Endometrium (tissue), 2 donors: Measurements from ENCODE around the gene NEDD4.
"Not testable (repeated sequence)": the region's sequence is repeated elsewhere in the genome, so short reads cannot be mapped to it uniquely, and the experiment has no call there.

ENCODE experiments used
- FAIRE-seq: peaks from 2 replicates; lab custom pipeline; 2012; peaks lifted over from hg19 to GRCh38; lab: Jason Lieb, UNC
- donor health status: control.
- donor health status: control.

NEDD4 gene

DNA sequence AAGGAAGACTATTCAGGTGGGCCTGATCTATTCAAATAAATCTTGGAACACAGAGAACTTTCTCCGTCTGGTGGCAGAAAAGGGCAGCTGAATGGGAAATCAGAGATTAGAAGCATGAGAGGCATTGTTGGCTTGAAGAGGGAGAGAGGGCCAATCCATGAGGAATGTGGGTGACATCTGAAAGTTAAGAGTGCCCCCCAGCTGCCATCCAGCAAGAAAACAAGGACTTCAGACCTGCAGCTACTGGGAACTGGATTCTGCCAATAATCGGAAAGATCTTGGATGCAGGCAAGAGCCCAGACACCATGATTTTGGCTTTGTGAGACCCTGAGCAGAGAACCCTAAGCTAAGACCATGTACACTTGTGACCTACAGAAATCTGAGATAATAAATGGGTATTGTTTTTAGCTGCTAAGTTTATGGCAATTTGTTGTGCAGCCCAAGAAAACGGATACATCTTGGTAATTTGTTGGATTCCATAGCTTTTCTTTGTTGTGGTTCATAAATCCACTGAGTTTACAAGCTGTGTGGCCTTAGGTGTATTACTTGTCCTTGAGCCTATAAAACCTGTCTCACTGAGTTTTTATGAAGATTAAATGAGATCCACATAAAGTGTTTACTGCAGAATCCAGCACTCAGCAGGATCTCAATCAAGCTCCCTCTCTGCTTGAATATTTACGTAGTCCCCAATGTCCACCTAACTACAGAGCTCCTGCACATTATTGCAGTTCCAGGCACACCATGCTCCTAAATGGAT is 168.4 kb downstream of the NEDD4 start:
- FAIRE-seq = no peak

GRCh38 chr15:55823699-55824340 is 169.6 kb downstream of the NEDD4 start:
- no peak for FAIRE-seq

- FAIRE-seq = peak; percentile 48
Measured at GRCh38 chr15:55823191-55823670, 170.2 kb downstream of the NEDD4 start.

- FAIRE-seq = not testable (repeated sequence)
Measured at GRCh38 chr15:55821740-55822139, 171.7 kb downstream of the NEDD4 start.

DNA sequence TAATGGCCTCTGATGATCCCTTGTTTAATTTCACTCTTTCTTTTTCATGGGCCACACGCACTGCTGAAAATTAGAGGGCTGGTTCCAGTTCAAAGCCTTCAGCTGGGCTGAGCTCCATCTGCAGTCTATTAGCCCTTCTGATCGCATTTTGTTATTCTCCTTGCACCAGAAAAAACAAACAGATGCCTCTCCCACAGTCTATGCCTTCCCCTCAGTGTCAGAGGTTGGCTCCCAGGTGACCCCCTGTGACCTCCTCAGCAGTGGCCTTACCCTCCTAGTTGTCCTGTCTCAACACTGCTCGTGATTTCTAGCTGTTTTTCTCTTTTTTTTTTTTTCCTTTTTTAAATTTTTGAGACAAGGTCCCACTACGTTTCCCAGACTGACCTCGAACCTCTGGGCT is 173.4 kb downstream of the NEDD4 start:
- FAIRE-seq = peak; percentile 37

DNA sequence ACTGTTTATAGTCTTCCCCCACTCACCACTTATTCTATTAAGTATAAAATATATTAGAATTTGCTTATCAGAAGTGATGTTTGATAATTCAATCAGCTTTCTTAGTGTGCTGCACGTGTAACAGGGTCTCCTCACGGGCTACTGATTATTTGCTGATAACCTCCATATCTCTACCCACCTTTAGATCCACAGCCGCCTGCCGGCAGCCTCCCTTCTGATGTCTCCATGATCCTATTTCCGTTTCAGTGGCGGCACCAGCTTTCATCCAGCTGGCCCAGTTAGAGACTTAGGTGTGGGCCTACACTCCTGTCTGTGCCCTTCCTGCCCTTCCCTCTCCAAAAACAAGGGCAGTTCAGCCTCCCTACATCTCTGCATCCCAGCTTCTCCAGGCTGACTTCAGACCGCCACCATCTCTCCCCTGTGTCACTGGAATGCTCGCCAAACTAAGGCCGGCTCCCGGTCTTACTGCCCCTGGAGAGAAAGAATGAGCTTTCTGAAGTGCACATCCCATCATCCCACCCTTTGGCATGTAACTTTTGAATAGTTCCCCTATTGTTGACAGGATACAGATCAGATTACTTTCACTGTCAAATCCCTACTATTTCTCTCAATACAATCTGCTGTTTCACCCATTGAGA is 173.9 kb downstream of the NEDD4 start:
- no peak for FAIRE-seq

DNA sequence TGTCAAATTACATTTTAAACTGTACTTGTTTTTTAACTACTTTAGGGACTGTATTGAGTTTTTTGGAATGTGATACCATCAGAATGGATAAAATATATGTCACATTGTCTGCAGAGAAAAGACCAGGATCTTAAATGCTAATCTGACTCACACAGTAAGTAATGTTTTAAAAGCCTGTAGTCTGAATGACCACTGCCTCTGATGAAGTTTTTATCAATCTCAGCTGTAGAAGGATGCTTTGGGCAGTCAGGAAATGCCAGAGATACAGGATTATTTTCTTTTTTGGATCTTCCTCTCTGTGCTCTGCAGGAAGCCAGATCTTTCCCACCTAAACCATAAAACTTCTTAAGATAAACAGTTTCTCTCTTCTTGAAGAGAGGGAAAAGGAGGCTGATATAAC is 177.4 kb downstream of the NEDD4 start:
- FAIRE-seq = no peak

DNA sequence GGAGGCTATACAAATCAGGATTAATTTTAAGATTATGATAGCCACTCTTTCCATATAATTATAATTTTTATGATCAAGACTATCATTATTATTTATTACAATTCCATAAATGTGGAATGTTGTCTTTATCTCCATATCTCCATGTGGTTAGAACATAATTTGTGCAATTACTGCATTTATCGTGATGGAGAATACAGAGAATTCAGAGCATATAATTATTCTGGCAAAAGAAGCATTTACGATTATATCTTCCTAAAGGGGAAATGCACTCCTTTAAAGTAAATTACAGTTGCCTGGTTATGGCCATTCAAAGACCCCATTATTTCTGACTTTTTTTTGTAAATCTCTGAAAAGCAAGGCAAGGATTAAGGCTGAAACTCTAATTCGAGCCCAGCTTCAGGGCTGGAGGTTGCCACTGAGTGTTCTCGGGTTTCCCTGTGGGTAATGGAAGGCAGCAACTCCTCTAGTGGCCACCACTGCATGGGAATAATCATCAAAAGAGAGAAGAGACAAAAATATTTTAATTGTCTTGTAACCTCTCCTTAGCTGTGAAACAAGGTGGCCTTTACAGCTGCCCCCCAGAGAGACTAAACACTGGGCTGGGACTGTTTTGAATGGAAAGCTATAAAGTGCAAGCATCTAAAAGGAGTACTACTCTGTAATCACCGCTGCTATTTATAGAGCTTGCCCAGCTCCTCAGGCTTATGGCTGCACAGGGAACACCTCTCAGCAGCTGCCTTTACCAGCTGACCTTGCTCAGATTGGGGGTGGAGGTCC is 190.6 kb downstream of the NEDD4 start:
- FAIRE-seq = no peak

GRCh38 chr15:55800216-55800615 is 193.2 kb downstream of the NEDD4 start:
- no peak for FAIRE-seq

DNA sequence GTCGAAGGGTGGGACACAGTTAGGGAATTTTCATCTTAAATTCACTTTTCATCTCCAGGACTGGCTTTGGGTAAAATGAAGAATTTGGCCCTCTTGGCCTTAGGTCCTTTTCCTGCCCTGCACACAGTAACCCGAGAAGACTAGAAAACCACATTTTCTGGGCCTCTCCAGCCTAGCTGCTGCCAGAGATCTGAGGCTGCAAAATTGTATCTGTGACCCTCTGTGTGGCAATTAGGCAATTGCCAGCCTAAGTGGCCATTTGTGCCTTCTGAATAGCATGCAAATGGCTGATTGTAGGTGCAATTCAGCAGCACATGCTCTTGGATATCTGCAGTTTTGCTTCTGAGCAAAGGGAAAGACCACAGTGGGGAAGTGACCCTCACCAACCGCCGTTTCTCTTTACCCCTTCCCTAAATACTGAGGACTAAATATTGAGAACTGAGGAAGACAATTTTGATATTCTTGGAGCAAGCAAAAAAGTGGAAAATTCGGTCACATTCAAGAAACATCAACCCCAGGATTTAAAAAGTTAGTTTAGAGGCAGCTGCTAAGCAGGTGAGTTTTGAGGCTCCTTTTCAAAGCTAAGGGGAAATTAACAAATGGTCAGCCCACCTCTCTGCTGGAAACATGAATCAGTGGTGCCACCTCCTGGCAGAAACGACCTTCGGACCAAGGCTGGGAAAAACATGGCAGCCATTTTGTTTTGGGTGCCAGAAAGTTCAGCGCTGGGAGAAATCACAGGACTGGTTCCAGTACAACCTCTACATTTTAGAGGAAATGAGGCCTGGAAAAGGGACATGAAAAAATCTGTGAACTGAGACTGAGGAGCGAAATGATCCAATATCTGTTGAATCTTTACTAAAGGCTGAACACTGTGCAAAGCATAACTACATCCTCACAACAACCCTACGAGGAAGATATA is 193.9 kb downstream of the NEDD4 start:
- no peak for FAIRE-seq

DNA sequence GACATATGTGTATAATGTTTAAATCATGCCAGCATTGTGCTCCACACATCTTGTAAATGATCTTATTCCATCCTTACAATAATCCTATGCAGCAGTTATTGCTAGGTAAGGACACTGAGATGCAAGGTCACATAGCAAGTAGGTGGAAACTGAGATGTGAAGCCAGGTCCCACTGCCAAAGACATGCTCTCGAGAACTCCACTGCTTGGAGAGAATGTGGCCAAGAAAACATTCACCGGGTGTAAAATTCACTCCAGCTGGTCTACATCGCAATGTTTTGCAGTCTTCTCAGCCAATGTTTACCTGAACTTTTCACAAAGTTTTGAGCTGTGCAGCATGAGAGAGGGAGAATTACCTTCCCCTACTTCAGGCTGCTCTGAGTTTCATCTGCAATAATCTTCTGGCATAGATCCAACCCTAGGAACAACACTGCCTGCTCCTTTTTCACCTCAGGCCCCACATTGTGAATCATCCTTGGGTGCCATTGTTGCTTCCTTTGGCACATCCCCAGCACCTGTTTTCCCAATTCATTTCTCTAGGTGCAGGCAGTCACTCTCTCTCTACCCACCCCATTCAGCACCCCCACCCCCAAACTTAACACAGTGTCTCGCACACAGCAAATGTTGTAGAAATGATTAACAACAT is 197.0 kb downstream of the NEDD4 start:
- no peak for FAIRE-seq

GRCh38 chr15:55795031-55795430 is 198.4 kb downstream of the NEDD4 start:
- no peak for FAIRE-seq

- FAIRE-seq = no peak
Measured at GRCh38 chr15:55791551-55792400, 201.6 kb downstream of the NEDD4 start.

- no peak for FAIRE-seq
Measured at GRCh38 chr15:55789066-55789660, 204.2 kb downstream of the NEDD4 start.

DNA sequence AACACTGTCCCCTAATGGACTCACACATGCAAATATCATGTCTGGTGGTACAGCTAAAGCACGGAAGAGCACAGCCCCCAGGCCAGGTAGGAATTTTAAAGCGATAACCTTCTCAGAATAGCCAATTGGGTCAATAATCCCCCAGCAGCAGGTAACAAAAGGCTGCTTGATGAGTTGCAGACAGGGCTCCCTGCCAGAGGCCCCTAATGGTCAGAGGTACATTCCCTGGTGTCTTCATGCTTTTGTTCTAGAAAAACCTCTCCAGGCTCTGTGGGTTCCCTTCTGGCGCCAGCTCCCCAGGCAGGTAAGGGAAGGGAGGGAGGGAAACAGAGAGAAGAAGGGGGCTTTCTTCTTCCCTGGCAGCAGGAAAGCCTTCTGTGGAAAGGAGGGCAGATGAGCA is 207.1 kb downstream of the NEDD4 start:
- no peak for FAIRE-seq

GRCh38 chr15:55785593-55785992 is 207.8 kb downstream of the NEDD4 start:
- FAIRE-seq = not testable (repeated sequence)

- no peak for FAIRE-seq
Measured at GRCh38 chr15:55784286-55784685, 209.1 kb downstream of the NEDD4 start.

GRCh38 chr15:55782901-55783300 is 210.5 kb downstream of the NEDD4 start:
- FAIRE-seq = no peak

GRCh38 chr15:55780292-55780691 is 213.1 kb downstream of the NEDD4 start:
- FAIRE-seq = no peak
